Activated T-cell treated with anti-CD3 and anti-CD28 coated beads for 48 hours (primary cell): ENCODE results near the gene FCSK.

Experiments used
- DNase-seq: peaks from one replicate; pipeline ENCODE4 v3.0.0-alpha.2; 2020; ENCODE audit warnings: low read depth

Gene FCSK

DNA sequence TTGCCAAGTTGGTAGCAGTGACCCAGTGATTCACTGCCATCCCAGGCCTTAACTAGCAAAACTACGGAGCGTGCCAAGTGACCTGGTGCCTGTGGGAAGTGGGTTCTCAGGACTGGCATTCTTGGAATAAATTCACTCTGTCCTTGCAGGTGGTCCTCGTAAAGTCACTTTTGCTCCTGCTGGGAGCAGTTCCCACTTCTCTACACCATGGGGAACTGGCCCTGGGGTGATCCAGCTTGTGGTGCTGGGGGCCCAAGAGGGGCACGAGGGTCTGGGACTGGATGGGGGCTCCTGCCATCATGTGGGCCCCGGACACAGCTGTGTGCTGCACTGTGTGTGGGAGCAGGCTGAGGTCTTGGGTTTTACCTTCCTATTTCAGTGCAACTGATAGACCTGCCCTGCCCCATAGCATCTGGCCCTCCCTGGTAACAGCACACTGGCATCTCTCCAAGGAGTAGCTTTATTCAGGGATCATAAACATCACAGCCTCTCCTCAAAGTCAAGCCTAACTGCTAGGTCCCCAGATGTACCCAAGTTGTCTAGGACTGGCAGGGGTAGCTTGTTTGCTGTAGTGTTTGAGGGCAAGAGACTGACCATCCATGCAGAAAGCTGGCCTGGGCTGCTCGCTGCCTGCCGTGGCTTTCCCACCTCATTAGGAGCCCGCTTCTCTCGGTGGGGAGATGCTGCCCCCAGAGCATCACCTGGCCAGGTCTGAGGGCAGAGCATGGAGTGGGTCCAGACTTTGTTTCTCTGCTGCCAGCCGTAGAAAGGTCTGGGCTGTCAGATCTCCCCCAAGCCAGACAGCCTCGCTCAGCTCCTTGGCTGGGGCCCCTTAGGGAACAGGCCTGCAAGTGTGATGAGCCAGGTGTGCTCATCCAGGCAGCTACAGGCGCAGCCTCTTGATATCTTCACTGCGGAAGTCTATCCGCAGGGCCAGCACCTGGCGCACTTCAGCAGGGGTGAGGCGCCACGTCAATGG, 26.0 kb downstream of the FCSK start:
- no peak for DNase-seq

DNA sequence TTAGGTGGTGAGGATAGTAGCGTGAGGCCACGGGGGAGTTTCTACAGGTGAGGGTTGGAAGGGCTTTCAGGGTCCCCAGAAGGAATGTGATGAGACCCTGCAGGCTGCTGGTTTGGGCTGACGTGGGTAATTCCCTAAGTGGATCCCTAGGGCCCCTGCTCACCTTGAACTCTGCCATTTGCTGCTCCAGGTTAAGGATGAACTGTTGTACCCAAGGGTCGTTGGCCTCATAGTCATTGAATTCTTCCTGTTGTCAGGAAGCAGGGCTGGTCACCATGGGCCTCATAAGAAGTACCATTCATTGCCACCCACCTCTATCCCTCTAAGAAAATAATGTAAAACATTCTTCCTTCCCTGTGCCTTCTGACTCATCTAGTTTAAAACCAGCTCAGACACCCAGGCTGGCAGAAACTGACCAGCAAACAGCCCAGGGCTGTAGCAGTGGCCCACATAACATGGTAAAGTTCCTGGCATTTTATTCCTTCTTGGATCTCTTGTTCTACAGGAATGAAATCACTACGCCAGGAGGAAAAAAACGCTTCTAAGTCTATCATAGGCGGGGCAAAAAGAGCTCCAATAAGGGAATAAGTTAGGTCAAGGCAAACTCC, 27.6 kb downstream of the FCSK start:
- no peak for DNase-seq

DNA sequence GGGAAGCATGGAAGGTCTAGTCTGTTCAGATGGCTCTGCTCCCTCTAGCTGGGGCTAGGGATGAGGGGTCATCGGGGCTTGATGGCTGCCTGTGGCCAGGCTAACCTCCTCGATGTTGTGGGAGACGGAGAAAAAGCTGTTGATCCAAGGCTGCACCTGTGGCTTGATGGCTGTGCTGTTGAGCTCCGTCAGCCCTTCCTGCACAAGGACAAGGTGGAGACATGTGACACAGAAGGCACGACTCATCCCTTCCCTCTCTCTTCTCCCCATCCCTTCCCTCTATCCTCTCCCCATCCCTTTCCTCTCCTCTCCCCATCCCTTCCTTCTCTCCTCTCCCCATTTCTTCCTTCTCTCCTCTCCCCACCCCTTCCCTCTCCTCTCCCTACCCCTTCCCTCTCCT, 28.2 kb downstream of the FCSK start:
- no peak for DNase-seq

DNA sequence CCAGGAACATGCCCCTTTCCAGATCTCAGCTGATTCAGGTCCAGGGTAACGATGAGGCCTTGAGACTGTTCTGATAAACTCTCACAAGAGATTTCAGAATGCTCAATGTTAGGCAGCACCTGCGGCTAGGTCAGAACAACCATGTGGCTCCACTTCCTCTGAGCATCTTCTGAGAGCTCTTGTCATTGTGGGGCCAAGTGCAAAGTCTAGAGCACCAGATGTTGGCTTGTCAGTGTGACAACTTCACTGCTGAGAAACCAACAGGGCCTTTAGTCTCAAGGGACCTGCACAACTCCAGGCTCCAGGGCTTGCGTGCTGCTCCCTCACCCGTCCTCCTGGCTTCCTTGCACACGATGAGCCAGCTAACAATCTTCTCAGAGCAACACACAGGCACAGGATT, 29.0 kb downstream of the FCSK start:
- DNase-seq: no peak

DNA sequence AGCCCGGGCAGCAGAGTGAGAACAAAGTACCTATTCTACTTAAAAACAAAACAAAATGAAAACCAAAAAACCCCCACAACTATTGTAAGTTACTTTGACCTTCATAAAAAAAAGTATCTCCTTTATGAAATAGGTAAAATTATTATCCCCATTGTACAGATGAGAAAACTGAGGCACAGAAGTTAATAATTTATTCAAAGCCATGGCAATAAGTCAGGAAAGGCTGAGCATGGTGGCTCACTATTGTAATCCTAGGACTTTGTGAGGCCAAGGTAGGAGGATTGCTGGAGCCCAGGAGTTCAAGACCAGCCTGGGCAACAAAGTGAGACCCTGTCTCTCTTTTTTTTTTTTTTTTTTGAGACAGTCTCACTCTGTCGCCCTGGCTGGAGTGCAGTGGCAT, 30.5 kb downstream of the FCSK start:
- no peak for DNase-seq

DNA sequence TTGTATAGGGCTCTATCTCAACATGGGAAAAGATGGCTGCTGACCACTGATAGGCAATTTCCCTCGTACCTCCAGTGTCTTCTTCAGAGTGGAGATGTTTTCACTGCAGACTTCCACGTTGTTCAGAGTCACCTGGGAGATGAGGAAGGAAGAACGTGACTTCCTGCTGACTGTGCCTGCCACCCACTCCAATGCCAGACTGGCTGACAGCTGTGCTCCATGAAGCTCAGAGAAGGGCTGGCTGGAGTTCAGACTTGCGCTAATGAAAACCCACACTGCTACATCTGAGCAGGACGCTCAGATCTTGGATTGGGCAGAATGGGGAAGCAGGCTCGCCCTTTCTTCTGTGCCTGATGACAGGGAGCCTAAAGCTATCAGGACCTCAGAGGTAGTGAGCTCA, 35.9 kb downstream of the FCSK start:
- DNase-seq: no peak

DNA sequence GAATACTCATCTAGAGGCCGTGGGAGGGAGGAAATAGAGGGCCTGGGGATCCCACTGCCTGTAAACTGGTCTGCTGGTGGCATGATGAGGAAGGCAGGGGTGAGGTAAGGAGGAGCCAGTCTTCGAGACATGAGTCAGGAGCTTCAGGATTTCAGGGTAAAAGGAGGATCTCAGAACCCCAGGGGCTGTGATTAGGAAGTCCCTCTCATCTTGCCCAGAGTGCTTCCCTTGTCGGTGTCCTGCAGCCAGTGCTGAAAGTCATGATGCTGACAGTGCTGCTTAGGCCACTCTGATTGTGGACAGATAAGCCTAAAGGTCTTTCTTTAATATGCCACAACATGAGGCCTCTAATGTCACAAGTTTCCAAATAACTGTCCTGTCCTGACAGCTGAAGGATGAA, 39.4 kb downstream of the FCSK start:
- no peak for DNase-seq

DNA sequence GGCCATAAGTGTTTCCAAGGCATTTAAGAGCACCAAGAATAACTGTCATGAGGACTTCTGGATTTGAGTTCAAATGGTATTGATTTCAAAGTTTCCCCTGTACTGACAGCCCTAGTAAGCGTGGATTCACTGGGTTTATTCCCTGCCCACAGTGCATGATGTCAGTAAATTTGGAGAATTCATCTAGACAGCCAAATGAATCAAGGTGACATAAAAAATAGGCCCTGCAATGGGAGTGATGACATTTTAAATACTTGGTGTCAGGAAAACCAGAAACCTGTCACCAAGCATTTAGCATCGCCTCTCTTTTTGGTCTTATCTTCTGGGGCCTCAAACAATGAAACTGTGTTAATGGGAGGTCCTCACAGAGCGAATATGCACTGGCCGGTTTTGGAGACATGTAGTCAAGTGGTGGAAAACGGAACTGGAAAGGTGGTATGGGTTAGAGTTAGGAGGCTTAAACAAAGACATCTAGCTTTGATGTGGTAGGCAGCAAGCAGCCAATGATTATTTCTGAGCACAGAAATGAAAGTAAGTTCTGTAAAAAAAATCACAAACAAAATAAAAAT, 39.9 kb downstream of the FCSK start:
- no peak for DNase-seq

DNA sequence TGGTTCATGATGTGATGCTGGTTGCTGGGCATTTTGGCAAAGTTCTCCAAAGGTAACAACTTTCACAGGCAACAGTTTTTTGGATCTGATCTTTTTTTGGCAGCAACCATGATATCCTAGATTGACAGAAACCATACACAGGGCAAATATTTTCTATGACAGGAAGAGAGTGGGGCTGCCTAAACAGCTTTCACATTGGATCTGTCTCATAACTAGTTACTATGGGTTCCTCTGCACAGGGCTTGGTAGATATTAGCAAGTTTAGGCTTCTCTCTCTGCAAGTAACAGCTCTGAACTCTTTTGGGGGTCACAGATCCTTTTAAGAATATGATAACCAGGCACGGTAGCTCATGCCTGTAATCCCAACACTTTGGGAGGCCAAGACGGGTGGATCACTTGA, 40.4 kb downstream of the FCSK start:
- no peak for DNase-seq

DNA sequence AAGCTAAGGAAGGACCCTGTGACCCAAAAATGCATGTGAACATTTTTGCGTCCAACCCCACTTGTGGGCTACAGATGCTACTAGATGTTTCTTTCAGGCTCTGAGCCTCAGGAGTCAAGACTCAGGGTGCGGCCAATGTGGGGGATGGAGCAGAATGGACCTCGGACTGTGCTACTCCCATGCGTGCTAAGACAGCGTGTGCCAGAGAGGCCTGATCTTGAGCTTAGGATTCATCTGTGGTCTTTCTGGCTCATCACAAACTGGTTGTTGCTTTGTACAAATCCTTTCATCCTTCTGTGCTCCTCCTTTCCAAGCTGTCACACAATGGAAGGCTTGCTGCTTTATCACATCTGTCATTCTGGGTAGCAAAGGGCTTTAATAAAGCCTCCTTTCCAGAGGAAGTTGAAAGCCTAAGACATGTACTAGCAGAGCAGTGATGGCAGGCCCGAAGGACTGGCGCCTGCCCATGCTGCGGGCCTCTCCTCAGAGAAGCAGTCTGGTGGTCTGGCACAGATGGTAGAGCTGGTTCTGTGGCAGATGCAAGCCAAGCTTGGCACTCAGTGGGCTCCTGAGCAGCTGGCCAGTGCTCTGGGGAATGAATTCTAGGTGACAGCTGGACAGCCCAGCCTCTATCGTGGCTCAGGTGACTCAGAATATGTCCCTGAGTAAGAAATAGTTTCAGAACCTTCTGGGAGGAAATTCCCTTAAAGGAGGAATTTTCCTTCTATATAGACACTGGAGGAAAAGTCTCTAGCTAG, 41.2 kb downstream of the FCSK start:
- DNase-seq: no peak

DNA sequence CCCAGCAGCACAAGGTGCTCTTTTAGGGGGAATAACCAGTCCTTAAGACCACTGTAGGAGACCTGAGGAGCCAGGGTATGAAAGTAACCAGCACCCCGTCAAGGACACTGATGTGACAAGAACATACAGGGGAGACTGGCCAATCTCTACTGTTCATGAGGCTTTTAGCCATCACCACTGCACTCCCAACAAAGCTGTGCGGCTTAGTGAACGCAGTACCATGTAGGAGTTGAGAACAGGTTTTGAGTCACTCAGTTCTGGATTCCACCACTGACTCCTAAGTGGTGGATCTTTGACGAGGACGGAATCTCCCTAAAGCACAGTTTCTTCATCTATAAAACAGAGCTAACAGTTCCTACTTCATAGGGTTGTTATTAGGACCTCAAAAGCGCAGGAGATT, 42.1 kb downstream of the FCSK start:
- no peak for DNase-seq

DNA sequence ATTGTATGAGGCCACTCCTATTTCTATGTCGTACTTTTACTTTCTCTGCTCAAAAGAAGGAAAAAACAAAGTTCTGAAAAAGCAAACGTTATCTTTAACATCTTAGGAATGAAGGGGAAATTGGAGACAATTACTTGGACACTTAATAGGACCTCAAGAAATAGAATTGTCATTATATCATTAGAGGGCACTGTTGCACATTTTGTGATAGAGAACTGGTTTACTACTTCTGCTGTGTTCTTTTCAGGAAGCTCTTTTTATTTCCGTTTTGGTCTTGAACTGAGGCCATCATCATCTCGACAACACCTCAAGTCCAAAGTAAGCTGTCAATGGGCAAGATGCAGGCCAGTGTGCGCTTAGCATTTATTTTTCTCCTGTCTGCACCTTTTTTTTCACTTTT, 54.4 kb downstream of the FCSK start:
- DNase-seq: no peak

DNA sequence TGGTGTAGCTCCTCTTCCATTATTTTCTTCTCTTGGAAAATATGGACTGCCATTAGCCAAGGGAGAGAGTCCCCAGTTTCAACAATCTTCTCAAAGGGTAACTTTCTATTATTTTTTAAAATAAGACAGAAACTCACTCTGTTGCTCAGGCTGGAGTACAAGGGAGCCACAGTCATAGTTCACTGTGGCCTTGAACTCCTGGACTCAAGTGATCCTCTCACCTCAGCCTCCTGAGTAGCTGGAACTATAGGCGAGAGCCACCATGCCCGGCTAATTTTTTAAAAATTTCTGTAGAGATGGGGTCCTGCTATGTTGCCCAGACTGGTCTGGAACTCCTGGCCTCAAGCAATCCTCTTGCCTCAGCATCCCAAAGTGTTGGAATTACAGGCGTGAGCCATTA, 55.8 kb downstream of the FCSK start:
- no peak for DNase-seq

DNA sequence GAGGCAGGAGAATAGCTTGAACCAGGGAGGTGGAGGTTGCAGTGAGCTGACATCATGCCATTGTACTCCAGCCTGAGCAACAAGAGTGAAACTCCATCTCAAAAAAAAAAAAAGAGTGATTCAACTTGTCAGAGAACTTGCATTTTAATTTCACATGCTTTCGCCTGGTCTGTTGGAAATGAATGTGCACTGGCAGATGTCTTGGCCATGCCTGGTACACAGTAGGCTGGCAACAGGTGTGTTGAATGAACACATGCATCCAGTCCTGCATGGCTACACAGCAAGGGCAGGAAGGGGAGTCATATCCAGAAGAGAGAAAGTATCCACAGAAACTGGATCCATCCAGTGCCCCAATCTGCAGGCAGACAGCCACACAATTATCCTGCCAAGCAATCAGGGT, 57.4 kb downstream of the FCSK start:
- no peak for DNase-seq

DNA sequence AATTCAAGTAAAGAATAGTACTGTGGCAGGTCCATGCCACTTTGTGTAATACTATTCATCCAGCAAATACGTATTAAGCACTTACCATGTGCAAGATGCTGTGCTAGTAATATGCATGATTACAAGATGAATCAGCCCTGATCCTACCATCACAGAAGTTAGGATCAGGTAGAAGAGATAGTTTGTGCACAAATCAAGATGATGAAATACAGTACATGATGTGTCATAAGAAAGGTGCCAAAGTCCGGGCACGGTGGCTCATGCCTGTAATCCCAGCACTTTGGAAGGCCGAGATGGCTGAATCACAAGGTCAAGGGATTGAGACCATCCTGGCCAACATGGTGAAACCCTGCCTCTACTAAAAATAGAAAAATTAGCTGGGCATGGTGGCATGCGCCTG, 58.1 kb downstream of the FCSK start:
- DNase-seq: no peak

DNA sequence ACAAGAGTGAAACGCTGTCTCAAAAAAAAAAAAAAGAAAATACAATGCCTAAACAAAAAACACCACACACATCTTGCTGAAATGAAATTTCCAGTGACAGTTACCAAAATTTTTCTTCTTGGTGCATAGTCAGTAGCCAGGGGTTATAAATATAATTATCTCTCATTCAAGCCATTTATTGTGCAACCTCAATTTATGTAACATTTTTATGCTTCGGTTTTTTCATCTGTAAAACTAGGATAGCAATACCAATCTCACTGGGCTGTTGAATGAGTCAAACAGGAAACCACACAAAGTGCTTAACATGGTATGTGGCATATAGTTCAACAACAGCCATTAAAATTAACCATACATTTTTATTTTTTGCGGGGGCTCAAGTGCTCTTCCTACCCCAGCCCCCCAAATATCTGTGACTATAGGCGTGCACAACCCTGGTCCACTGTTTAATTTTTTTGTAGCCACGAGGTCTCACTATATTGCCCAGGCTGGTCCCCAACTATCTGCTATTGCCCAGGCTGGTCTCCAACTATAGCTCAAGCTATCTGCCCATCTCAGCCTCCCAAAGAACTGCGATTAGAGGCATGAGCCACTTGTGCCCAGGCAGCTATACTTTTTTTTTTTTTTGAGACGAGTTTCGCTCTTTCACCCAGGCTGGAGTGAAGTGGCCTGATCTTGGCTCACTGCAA, 66.4 kb downstream of the FCSK start:
- DNase-seq: no peak

DNA sequence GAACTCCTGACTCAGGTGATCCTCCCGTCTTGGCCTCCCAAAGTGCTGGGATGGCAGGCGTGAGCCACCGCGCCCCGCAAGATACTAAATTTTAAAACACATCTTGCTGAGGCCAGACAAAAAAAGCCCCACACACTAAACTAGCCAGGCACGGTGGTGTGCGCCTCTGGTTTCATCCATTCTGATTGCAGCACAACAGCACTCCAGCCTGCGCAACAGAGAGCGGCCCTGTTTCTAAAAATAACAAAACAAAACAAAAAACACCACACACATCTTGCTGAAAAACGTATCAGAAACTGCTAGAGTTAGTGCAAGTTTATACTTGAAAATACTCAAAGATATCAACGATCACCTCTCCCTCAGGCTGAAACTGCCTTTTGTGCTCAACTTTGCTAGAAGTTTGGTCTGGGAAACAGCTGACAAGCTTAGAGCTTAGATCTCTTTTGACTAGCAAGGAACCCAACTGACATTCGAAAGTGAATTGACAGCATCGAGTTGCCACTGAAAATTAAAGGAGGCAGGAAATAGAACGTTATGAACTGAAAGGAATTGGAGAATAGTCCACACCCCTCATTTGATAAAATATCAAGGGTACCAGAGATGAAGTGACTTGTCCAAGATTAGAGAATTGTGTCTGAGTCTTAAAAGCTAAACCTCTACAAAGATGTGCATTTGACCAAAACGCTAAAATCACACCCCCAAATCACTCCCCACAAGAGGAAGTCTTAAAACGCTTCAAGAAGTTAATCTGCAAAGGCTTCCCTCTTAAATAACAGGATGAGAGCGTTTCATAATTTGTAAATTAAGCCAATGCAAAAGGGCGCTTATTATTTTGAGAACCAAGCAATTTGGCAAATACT, 68.1 kb downstream of the FCSK start:
- no peak for DNase-seq

DNA sequence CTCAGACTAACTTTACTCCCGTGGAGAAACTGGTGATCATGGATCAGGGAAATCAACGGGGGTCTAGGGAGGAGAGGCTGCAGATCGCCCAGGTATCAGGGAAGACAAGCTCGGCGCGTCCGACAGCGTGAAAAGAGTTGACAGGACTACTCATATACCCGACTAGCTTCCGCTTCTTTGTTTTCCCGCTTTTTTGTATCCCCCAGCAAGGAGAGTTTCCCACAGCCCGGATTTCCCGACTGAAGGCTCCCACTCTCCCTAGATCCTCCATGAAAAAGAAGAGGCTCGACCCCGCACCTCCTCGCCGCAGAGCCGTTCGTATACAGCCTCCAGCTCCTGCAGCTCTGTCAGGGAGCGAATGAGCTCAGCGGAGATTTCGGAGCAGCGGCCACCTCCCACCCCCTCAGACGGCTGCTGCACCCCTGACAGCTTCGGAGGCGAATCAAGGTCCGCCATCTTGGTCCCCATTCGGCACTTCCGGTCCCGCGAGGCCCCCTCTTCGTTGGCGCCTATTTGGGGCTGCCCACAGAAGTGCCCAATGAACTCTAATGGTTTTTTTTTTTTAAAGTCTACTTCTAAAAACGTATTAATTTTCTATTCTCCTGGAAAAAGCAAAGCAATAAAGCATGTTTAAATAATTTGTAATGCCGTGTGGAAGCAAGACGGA, 68.8 kb downstream of the FCSK start, which contains the start of gene COG4:
TSS of gene COG4 (minus strand) at position 479 of the 667 bp plus-strand sequence. CDS start at position 468, 11 bp downstream.
- DNase-seq: peak; percentile 88

DNA sequence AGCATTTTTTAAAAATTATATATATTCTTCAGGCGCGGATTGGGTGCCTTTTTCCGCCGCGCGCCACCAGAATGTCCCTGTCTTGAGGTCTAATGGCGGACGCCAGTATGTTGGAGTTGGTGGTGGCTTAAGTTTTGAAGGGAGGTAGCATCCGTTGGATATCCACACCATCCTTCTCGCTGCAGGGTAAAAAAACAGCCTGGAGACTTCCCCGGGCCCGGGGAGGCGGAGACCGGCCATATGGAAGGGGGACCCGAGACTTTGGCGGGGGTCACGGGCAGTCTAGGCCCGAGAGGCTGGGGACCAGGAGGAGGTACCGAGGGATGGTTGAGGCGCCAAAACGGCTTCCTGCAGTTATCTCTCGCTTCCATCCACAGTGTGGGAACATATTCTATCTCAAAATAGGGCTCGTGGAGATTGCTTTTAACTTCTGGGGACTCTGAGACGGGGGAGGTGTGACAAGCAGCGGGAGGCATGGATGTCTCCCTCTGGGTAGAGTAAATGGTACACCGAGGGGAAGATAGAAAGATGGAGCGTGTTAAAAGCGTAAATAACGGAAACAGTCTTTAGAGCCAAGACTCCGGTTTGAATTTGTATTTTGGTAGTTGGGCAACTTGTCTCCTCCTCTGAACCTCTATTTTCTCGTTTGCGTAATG, 69.5 kb downstream of the FCSK start, which contains the start of gene SF3B3:
TSS of gene SF3B3 (plus strand) at position 74 of the 656 bp plus-strand sequence. CDS start 2,841 bp downstream, outside the sequence.
- peak; percentile 55 for DNase-seq
